H9 (cell line): Measurements from ENCODE around the gene FABP1. TPM values are rescaled to one million over a fixed set of nuclear protein-coding genes. Genes with fewer than 3 reads are reported as not detected.

Experiments used
- DNase-seq: peaks from one replicate; pipeline ENCODE4 v3.0.0-alpha.2; 2017
- H2AFZ ChIP-seq: one replicate; pipeline ENCODE4 v1.6.1; 2013; ENCODE audit warnings: mild to moderate bottlenecking, low read length, control low read depth, moderate library complexity
- H2AK5ac ChIP-seq: 2 replicates; pipeline ENCODE4 v1.6.1; 2013; ENCODE audit warnings: low read length, control low read depth, mixed read lengths; ENCODE audit not compliant: insufficient read length
- H2BK120ac ChIP-seq: one replicate; pipeline ENCODE4 v1.6.1; 2013; ENCODE audit warnings: low read depth, mild to moderate bottlenecking, low read length, control low read depth, inconsistent platforms; ENCODE audit not compliant: poor library complexity, severe bottlenecking
- H2BK12ac ChIP-seq: 2 replicates; pipeline ENCODE4 v1.6.1; 2013; ENCODE audit warnings: low read length, control low read depth, mixed read lengths, low read depth; ENCODE audit not compliant: insufficient read length
- H2BK15ac ChIP-seq: 2 replicates; pipeline ENCODE4 v1.6.1; 2013; ENCODE audit warnings: low read depth, low read length, control low read depth
- H2BK20ac ChIP-seq: one replicate; pipeline ENCODE4 v1.6.1; 2013; ENCODE audit warnings: low read depth, mild to moderate bottlenecking, low read length, control low read depth, inconsistent platforms; ENCODE audit not compliant: poor library complexity, severe bottlenecking
- H2BK5ac ChIP-seq: 2 replicates; pipeline ENCODE4 v1.6.1; 2013; ENCODE audit warnings: low read length, control low read depth, mixed read lengths; ENCODE audit not compliant: insufficient read length
- H3K14ac ChIP-seq: 2 replicates; pipeline ENCODE4 v1.6.1; 2013; ENCODE audit warnings: low read length, control low read depth; ENCODE audit not compliant: insufficient read depth
- H3K18ac ChIP-seq: 2 replicates; pipeline ENCODE4 v1.6.1; 2013; ENCODE audit warnings: low read depth, mild to moderate bottlenecking, mixed read lengths, low read length, control low read depth; ENCODE audit not compliant: insufficient read length
- H3K23ac ChIP-seq: 2 replicates; pipeline ENCODE4 v1.6.1; 2013; ENCODE audit warnings: low read length, control low read depth, mixed read lengths, low read depth; ENCODE audit not compliant: insufficient read length
- H3K23me2 ChIP-seq: 2 replicates; pipeline ENCODE4 v1.6.1; 2013; ENCODE audit warnings: low read depth, mild to moderate bottlenecking, mixed read lengths, low read length, control low read depth; ENCODE audit not compliant: insufficient read length, poor library complexity, severe bottlenecking
- H3K27ac ChIP-seq: 2 replicates; pipeline ENCODE4 v1.5.1; 2013; ENCODE audit warnings: low read length, control low read depth, mixed read lengths, low read depth; ENCODE audit not compliant: insufficient read length
- H3K27me3 ChIP-seq: 2 replicates; pipeline ENCODE4 v1.6.1; 2013; ENCODE audit warnings: low read length, control low read depth, inconsistent platforms; ENCODE audit not compliant: insufficient read depth
- H3K4ac ChIP-seq: 2 replicates; pipeline ENCODE4 v1.6.1; 2013; ENCODE audit warnings: low read depth, mild to moderate bottlenecking, control low read depth, inconsistent platforms, low read length, moderate library complexity
- H3K4me1 ChIP-seq: 2 replicates; pipeline ENCODE4 v1.6.1; 2013; ENCODE audit warnings: low read length, control low read depth, inconsistent platforms; ENCODE audit not compliant: insufficient read depth
- H3K4me2 ChIP-seq: 2 replicates; pipeline ENCODE4 v1.6.1; 2013; ENCODE audit warnings: low read length, control low read depth, mixed read lengths; ENCODE audit not compliant: insufficient read length, insufficient read depth
- H3K56ac ChIP-seq: 2 replicates; pipeline ENCODE4 v1.6.1; 2013; ENCODE audit warnings: low read depth, mild to moderate bottlenecking, mixed read lengths, low read length, control low read depth; ENCODE audit not compliant: insufficient read length
- H3K79me1 ChIP-seq: 2 replicates; pipeline ENCODE4 v1.6.1; 2013; ENCODE audit warnings: low read depth, mild to moderate bottlenecking, moderate library complexity, low read length, control low read depth, inconsistent platforms; ENCODE audit not compliant: insufficient read depth, poor library complexity, severe bottlenecking
- H3K79me2 ChIP-seq: 2 replicates; pipeline ENCODE4 v1.6.1; 2013; ENCODE audit warnings: low read length, control low read depth, inconsistent platforms; ENCODE audit not compliant: insufficient read depth
- H3K9ac ChIP-seq: 2 replicates; pipeline ENCODE4 v1.6.1; 2013; ENCODE audit warnings: low read length, control low read depth, mixed read lengths; ENCODE audit not compliant: insufficient read length; ENCODE audit errors: extremely low read depth
- H3K9me3 ChIP-seq: one replicate; pipeline ENCODE4 v1.6.1; 2013; ENCODE audit warnings: low read depth, low read length, inconsistent platforms; ENCODE audit not compliant: control insufficient read depth
- H3T11ph ChIP-seq: one replicate; pipeline ENCODE4 v1.6.1; 2013; ENCODE audit warnings: mild to moderate bottlenecking, low read length, control low read depth, inconsistent platforms
- H4K20me1 ChIP-seq: one replicate; pipeline ENCODE4 v1.6.1; 2013; ENCODE audit not compliant: control insufficient read depth, insufficient read length, insufficient read depth
- H4K5ac ChIP-seq: 2 replicates; pipeline ENCODE4 v1.6.1; 2013; ENCODE audit warnings: low read depth, mild to moderate bottlenecking, mixed read lengths, low read length, control low read depth; ENCODE audit not compliant: insufficient read length
- H4K8ac ChIP-seq: replicated peaks from 2 replicates; pipeline ENCODE4 v1.6.1; 2013; ENCODE audit warnings: low read length, control low read depth, mixed read lengths, low read depth; ENCODE audit not compliant: insufficient read length
- H4K91ac ChIP-seq: 2 replicates; pipeline ENCODE4 v1.6.1; 2013; ENCODE audit warnings: low read depth, mild to moderate bottlenecking, moderate library complexity, mixed read lengths, low read length, control low read depth; ENCODE audit not compliant: insufficient read length
- H3K27ac Mint-ChIP-seq, 3 experiments: 2 replicates in 2 of 3; 3 replicates in 1 of 3; pipeline ENCODE4 v1.8.0; 2020 to 2021; ENCODE audit warnings: mixed read lengths in 3 of 3, mild to moderate bottlenecking in 1 of 3, moderate library complexity in 1 of 3
- H3K27me3 Mint-ChIP-seq: 2 replicates; pipeline ENCODE4 v1.8.0; 2021; ENCODE audit warnings: low read depth, mild to moderate bottlenecking, moderate library complexity, mixed read lengths
- H3K36me3 Mint-ChIP-seq, 3 experiments: 2 replicates in 2 of 3; 3 replicates in 1 of 3; pipeline ENCODE4 v1.8.0; 2020 to 2021; ENCODE audit warnings: low read depth in 3 of 3, mixed read lengths in 3 of 3; ENCODE audit not compliant: insufficient read depth in 1 of 3
- H3K4me1 Mint-ChIP-seq, 2 experiments: 2 replicates each; pipeline ENCODE4 v1.8.0; 2020; ENCODE audit warnings: mixed read lengths in 2 of 2
- H3K4me3 Mint-ChIP-seq, 2 experiments: 2 replicates in 1 of 2; 3 replicates in 1 of 2; pipeline ENCODE4 v1.8.0; 2020 to 2021; ENCODE audit warnings: mild to moderate bottlenecking in 2 of 2, mixed read lengths in 2 of 2, moderate library complexity in 1 of 2
- H3K9me3 Mint-ChIP-seq, 2 experiments: 2 replicates in 1 of 2; 3 replicates in 1 of 2; pipeline ENCODE4 v1.8.0; 2020; ENCODE audit warnings: mild to moderate bottlenecking in 2 of 2, mixed read lengths in 2 of 2, moderate library complexity in 1 of 2
- CTCF ChIP-seq: fragments of 200-600 bp; sonication (generic); conservative IDR thresholded peaks from 3 replicates; pipeline ENCODE4 v1.8.0; 2021; ENCODE audit warnings: antibody characterized with exemption, mild to moderate bottlenecking
- WGBS: extraction: QIAGEN DNeasy Blood & Tissue Kit; methylation state at CpG from one replicate; pipeline ENCODE4 v1.1.7; 2013; ENCODE audit warnings: missing lambda C conversion rate, low lambda C conversion rate, mixed read lengths; ENCODE audit not compliant: insufficient read length; ENCODE audit errors: extremely low coverage; 5-methylcytosine and 5-hydroxymethylcytosine counted together
- total RNA-seq: library from RNA; stranded (reverse); gene quantifications from 2 replicates; pipeline ENCODE4 v1.2.1, GENCODE V29; 2021

The FABP1 gene
- total RNA-seq, 1 experiment from 2014 or later = not detected

- Histone ChIP-seq H3K14ac (peak overlapping the region; percentile 82), H3K27ac (no peak overlapping the region), H3K27me3 (no peaks in the 10 kb centered on the region), H3K79me1 (no peaks in the 10 kb centered on the region), H2BK15ac (no peak overlapping the region), H3K4me2 (no peak overlapping the region), H2AK5ac (no peak overlapping the region), H3K9ac (no peak overlapping the region), H4K91ac (no peak overlapping the region), H2AFZ (no peak overlapping the region), H3K18ac (peak overlapping the region; percentile 41), H3K56ac (no peak overlapping the region), H3T11ph (no peak overlapping the region), H3K4me1 (no peaks in the 10 kb centered on the region), H3K9me3 (no peaks in the 10 kb centered on the region), H2BK120ac (no peak overlapping the region), H2BK20ac (no peak overlapping the region), H3K4ac (no peak overlapping the region), H4K20me1 (no peaks in the 10 kb centered on the region), H2BK5ac (no peak overlapping the region), H3K23me2 (no peaks in the 10 kb centered on the region), H3K23ac (no peak overlapping the region), H4K5ac (no peak overlapping the region), H2BK12ac (no peak overlapping the region), H3K79me2 (no peaks in the 10 kb centered on the region), H4K8ac (peak overlapping the region; percentile 64)
- Mint-ChIP-seq H3K9me3 (peaks cover 6 to 9% of the 10 kb centered on the region in 2 experiments; a peak in 4 of 5 replicates), H3K4me1 (peaks cover 6 to 7% of the 10 kb centered on the region in 2 experiments), H3K36me3 (no peaks in the 10 kb centered on the region), H3K27ac (no peak overlapping the region), H3K27me3 (no peaks in the 10 kb centered on the region; the same call in 1 of the 2 replicates), H3K4me3 (no peak overlapping the region)
- WGBS = no CpG with 5 or more reads among the region's 8 CpGs
- DNase-seq = no peak
- TF ChIP-seq CTCF = no peak
These were observed 50.8 kb downstream of the FABP1 start for GRCh38 chr2:88077080-88077479.
